ENCODE measurements around the gene CAMKK2. TPM values are rescaled to one million over a fixed set of nuclear protein-coding genes. Genes with fewer than 3 reads are reported as not detected.

CAMKK2 gene
- total and polyA plus RNA-seq, 8 donors: 9.3 to 26.7 (median 13.0) TPM

- peak; percentile 51 to 77 (median 72) for ATAC-seq
- intact Hi-C loops (cut with DNase I): no loop called here
- no peak overlapping the region for H3K4me3 ChIP-seq
- peaks cover 36 to 56% (median 46%) of the 10 kb centered on the region in 3 donors for H3K4me1 ChIP-seq
- H3K9me3 ChIP-seq: no peaks in the 10 kb centered on the region
- H3K36me3 ChIP-seq: peaks cover 0 to 5% (median 0%) of the 10 kb centered on the region in 3 donors
- no peaks in the 10 kb centered on the region for H3K27me3 ChIP-seq
- FAIRE-seq: no peak
- WGBS, 2 donors: 14 to 17% methylated on average over 5 of the region's 5 CpGs
- H3K27ac ChIP-seq: peak overlapping the region; percentile 57 to 93 (median 78)
- DNase-seq: peak in 4 of 6 donors; percentile 39 to 79 (median 52)
- TF ChIP-seq CTCF (IDR thresholded peaks at IDR 0.05): no peak
Observed at GRCh38 chr12:121217761-121218160, 78.7 kb downstream of the CAMKK2 start.

GRCh38 chr12:121217063-121217462 is 79.4 kb downstream of the CAMKK2 start:
- WGBS, 2 donors: 29 to 32% methylated on average over 8 of the region's 8 CpGs
- DNase-seq (peak in 1 of 6 donors; percentile 14), ATAC-seq (peak in 2 of 4 donors; percentile 2 to 6), FAIRE-seq (no peak)
- no peak overlapping the region for H3K4me3 ChIP-seq
- H3K27ac ChIP-seq: peak overlapping the region; percentile 57 to 93 (median 78)
- no peaks in the 10 kb centered on the region for H3K27me3 ChIP-seq
- peaks cover 36 to 56% (median 46%) of the 10 kb centered on the region in 3 donors for H3K4me1 ChIP-seq
- intact Hi-C loops (cut with DNase I): no loop called here
- no peaks in the 10 kb centered on the region for H3K9me3 ChIP-seq
- TF ChIP-seq CTCF (IDR thresholded peaks at IDR 0.05): no peak
- peaks cover 0 to 4% (median 0%) of the 10 kb centered on the region in 3 donors for H3K36me3 ChIP-seq

GRCh38 chr12:121216102-121216501 is 80.4 kb downstream of the CAMKK2 start:
- no peak for ATAC-seq

GRCh38 chr12:121214855-121215745 is 81.4 kb downstream of the CAMKK2 start:
- WGBS, 2 donors: 34 to 35% methylated on average over 14 of the region's 14 CpGs
- TF ChIP-seq CTCF (IDR thresholded peaks at IDR 0.05): no peak
- ATAC-seq (peak; percentile 71 to 77 (median 72)), FAIRE-seq (peak; percentile 57), DNase-seq (peak in 4 of 6 donors; percentile 30 to 83 (median 73))
- Histone ChIP-seq H3K36me3 (no peaks in the 10 kb centered on the region), H3K4me1 (peaks cover 36 to 56% (median 46%) of the 10 kb centered on the region in 3 donors), H3K4me3 (no peak overlapping the region), H3K27ac (peak overlapping the region; percentile 41 to 93 (median 74)), H3K27me3 (no peaks in the 10 kb centered on the region), H3K9me3 (no peaks in the 10 kb centered on the region)
- intact Hi-C loops (cut with DNase I): no loop called here

More at GRCh38 chr12:121216102-121216501, 80.4 kb downstream of the CAMKK2 start:
- intact Hi-C loops (cut with DNase I): no loop called here
- FAIRE-seq (no peak), DNase-seq (peak in 1 of 6 donors; percentile 5)
- no peaks in the 10 kb centered on the region for H3K27me3 ChIP-seq
- TF ChIP-seq CTCF (IDR thresholded peaks at IDR 0.05): no peak
- no peaks in the 10 kb centered on the region for H3K9me3 ChIP-seq
- H3K27ac ChIP-seq: peak overlapping the region in 2 of 4 donors; percentile 88 to 93
- no peak overlapping the region for H3K4me3 ChIP-seq
- H3K36me3 ChIP-seq: no peaks in the 10 kb centered on the region
- 80 to 83% methylated on average over 4 of the region's 4 CpGs for WGBS, 2 donors
- peaks cover 36 to 56% (median 46%) of the 10 kb centered on the region in 3 donors for H3K4me1 ChIP-seq
